H1 (cell line): Measurements from ENCODE around the gene RCSD1. TPM values are rescaled to one million over a fixed set of nuclear protein-coding genes. Genes with fewer than 3 reads are reported as not detected.

Source experiments
- ZNF274 ChIP-seq: IDR thresholded peaks from 2 replicates; pipeline ENCODE4 v1.7.0; 2012; ENCODE audit warnings: low read length, borderline replicate concordance; ENCODE audit errors: extremely low read depth
- polyA plus RNA-seq, 7 experiments: library from polyadenylated mRNA; depleted of rRNA in 3 of 7; stranded (reverse) in 5 of 7; unstranded in 2 of 7; fragments of >200 nt in 5 of 7; fragments of 200-250 nt in 2 of 7; gene quantifications; 1 replicate in 5 of 7; 2 replicates in 1 of 7; 4 replicates in 1 of 7; pipeline versions ENCODE4 v1.2.1 to v1.2.3, GENCODE V29; 2011 to 2013; ENCODE audit warnings: missing spikeins in 2 of 7, mixed read lengths in 2 of 7
- total RNA-seq: library from RNA; stranded (reverse); fragmentation: NEBNext Ultra II Directional; extraction: Animal tissue kit (Norgen Biotek cat#: 25700); gene quantifications from 2 replicates; pipeline ENCODE4 v1.2.1, GENCODE V29; 2021

Gene RCSD1
- total and polyA plus RNA-seq, 2 of the 8 experiments (the other 6 are each of a cell fraction or from before 2014, with no cell fraction given) = 0.47 to 0.69 TPM

GRCh38 chr1:167656657-167657056, 26.6 kb downstream of the RCSD1 start (continued):
- TF ChIP-seq ZNF274 = no peak
